Left lung (tissue), 10 donors: ENCODE results near the gene PCP2. TPM values are rescaled to one million over a fixed set of nuclear protein-coding genes. Genes with fewer than 3 reads are reported as not detected.

Source experiments
- ATAC-seq: fragments of 200-7000 bp; cut with Tn5 transposase; one replicate; pipeline ENCODE4 v1.9.1; 2020; ENCODE audit warnings: moderate library complexity
- DNase-seq, 4 donors: peaks; one replicate each; pipeline ENCODE4 v3.0.0-alpha.2; 2013 to 2020
- H3K27ac ChIP-seq, 2 donors: fragments of 200-600 bp; sonication (generic) in 1 of 2; one replicate each; pipeline versions ENCODE4 v1.5.0 to v1.8.0; 2020 to 2021
- H3K27me3 ChIP-seq, 2 donors: fragments of 200-600 bp; sonication (generic) in 1 of 2; one replicate each; pipeline versions ENCODE4 v1.5.0 to v1.8.0; 2020 to 2021
- H3K36me3 ChIP-seq, 2 donors: fragments of 200-600 bp; sonication (generic) in 1 of 2; one replicate each; pipeline versions ENCODE4 v1.5.0 to v1.8.0; 2020 to 2021
- H3K4me1 ChIP-seq, 2 donors: fragments of 200-600 bp; one replicate each; pipeline ENCODE4 v1.8.0; 2021
- H3K4me3 ChIP-seq, 2 donors: fragments of 200-600 bp; sonication (generic) in 1 of 2; one replicate each; pipeline versions ENCODE4 v1.5.0 to v1.8.0; 2020 to 2021; ENCODE audit warnings: mild to moderate bottlenecking in 1 of 2
- H3K9me3 ChIP-seq, 2 donors: fragments of 200-600 bp; sonication (generic) in 1 of 2; one replicate each; pipeline versions ENCODE4 v1.5.0 to v1.8.0; 2020 to 2021
- intact Hi-C, 2 donors: fragments of 100-400 bp; cut with DNase I; formaldehyde crosslinking; loops; one replicate each; pipeline versions ENCODE4 v1.11.2 to v1.14.2; 2022
- polyA plus RNA-seq, 6 donors: library from polyadenylated mRNA; unstranded; fragments of 120-200 nt; gene quantifications; one replicate each; pipeline ENCODE4 v1.2.1, GENCODE V29; 2013; ENCODE audit not compliant: insufficient read length in 6 of 6
- total RNA-seq, 2 donors: library from RNA; stranded (reverse); fragmentation: NEBNext Ultra II Directional; extraction: Animal tissue kit (Norgen Biotek cat#: 25700); gene quantifications; one replicate each; pipeline ENCODE4 v1.2.1, GENCODE V29; 2021
- TF ChIP-seq, protein P1 (sequence below), 2 donors: fragments of 200-600 bp; sonication (generic) in 1 of 2; IDR thresholded peaks; one replicate each; pipeline versions ENCODE4 v1.5.0 to v1.8.0; 2021; ENCODE audit warnings: antibody characterized with exemption in 2 of 2
- donor health status: DM: no; HTN: yes; CAD: no.
- donor health status: DM: no; HTN: no; CAD: no.

Gene PCP2
- total and polyA plus RNA-seq, 8 donors = 0.57 to 1.8 (median 1.5) TPM

DNA sequence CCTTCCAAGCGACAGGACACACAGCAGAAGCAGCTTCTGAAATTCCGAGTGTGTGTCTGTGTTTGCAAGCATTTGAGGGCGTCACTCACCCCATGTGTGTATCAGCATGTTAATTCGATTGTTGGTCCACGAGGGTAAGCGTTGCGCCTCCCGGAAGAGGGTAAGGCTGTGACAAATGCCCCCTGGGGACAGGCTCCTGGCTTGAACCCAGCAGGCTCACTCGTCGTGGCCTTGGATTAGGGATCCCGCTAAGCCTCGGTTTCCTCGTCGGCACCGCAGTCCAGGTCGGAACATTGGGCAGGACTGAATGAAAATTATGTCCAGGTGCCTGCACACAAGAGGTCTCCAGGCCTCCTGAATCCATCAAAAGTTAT lies 2.8 kb upstream of the PCP2 start:
- TF ChIP-seq, protein P1, sequence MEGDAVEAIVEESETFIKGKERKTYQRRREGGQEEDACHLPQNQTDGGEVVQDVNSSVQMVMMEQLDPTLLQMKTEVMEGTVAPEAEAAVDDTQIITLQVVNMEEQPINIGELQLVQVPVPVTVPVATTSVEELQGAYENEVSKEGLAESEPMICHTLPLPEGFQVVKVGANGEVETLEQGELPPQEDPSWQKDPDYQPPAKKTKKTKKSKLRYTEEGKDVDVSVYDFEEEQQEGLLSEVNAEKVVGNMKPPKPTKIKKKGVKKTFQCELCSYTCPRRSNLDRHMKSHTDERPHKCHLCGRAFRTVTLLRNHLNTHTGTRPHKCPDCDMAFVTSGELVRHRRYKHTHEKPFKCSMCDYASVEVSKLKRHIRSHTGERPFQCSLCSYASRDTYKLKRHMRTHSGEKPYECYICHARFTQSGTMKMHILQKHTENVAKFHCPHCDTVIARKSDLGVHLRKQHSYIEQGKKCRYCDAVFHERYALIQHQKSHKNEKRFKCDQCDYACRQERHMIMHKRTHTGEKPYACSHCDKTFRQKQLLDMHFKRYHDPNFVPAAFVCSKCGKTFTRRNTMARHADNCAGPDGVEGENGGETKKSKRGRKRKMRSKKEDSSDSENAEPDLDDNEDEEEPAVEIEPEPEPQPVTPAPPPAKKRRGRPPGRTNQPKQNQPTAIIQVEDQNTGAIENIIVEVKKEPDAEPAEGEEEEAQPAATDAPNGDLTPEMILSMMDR (IDR thresholded peaks at IDR 0.05) = no peak
- Histone ChIP-seq H3K4me1 (peaks cover 0 to 33% of the 10 kb centered on the region in 2 donors), H3K4me3 (peak overlapping the region; percentile 60 to 90), H3K27me3 (peaks cover 0 to 29% of the 10 kb centered on the region in 2 donors), H3K9me3 (no peaks in the 10 kb centered on the region), H3K36me3 (peaks cover 0 to 21% of the 10 kb centered on the region in 2 donors), H3K27ac (peak overlapping the region in 1 of 2 donors; percentile 95)
- DNase-seq = no peak
- intact Hi-C loops = no loop called here
- ATAC-seq = no peak

DNA sequence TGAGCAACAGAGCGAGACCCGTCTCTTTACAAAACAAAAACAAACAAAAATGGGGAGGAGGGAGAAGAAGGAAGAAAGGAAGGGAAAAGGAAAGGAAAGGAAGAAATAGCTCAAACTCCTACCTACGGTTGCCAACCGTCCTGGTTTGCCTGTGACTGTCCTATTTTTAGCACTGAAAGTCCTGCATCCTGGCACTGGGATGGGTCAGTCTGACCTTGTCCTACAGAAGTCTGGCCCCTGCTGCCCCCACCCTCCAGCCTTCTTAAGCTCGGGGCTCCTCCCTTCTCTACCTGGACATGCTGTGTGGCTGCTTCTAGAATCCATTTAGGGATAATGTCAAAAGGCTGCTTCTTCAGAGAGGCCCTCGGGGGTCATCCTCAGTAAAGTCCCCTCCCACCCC lies 2.2 kb upstream of the PCP2 start:
- no peak overlapping the region for H3K4me3 ChIP-seq
- DNase-seq (no peak), ATAC-seq (no peak)
- TF ChIP-seq, protein P1 (IDR thresholded peaks at IDR 0.05) = no peak
- H3K27ac ChIP-seq = no peak overlapping the region
- H3K27me3 ChIP-seq = peaks cover 0 to 29% of the 10 kb centered on the region in 2 donors
- H3K9me3 ChIP-seq = no peaks in the 10 kb centered on the region
- H3K4me1 ChIP-seq = peaks cover 1 to 40% of the 10 kb centered on the region in 2 donors
- intact Hi-C loops = no loop called here
- peaks cover 0 to 17% of the 10 kb centered on the region in 2 donors for H3K36me3 ChIP-seq

DNA sequence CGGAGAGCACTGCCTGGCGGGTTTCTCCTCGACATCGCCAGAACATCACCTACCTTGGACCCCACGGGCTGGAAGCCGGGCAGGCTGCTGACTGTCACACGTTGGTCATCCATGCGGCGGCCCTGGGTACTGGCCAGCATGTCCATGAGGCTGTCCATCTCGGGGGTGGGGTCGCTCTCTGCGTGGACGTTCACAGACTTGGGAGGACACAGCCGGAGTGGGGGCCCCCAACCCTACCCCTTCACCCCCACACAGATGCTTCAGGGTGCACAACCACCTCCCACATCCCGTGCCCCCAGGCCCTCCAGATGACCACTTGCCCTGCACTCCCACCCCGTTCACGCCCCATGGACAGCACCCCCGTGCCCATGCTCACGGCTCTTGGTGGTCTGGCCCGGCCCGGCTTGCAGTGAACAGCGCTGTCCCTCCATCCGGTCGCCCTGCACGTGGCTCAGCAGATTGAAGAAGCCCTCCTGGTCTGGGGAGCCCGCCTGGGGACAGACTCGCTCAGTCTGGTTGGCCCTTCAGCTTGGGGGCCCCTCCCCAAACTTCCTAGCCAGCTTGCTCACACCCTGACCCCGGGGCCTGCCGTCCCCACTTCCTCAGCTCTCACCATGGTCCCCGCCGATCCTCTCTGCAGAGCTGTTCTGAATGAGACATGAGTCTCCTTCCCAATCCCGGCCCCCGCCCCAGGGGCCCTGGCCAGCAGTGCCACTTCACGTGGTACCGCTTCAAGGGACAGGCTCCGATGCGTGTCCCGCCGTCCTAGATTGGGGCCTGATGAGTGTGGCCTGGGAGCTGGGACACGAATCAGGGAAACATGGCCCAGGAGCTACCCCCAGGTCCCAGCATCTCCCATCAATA lies 947 bp downstream of the PCP2 start:
- no peak for ATAC-seq
- no peaks in the 10 kb centered on the region for H3K9me3 ChIP-seq
- TF ChIP-seq, protein P1 (IDR thresholded peaks at IDR 0.05) = no peak
- H3K4me1 ChIP-seq = peaks cover 14 to 41% of the 10 kb centered on the region in 2 donors
- H3K36me3 ChIP-seq = peaks cover 0 to 13% of the 10 kb centered on the region in 2 donors
- DNase-seq = peak in 1 of 4 donors; percentile 74
- no peak overlapping the region for H3K4me3 ChIP-seq
- H3K27ac ChIP-seq = no peak overlapping the region
- intact Hi-C loops = no loop called here
- H3K27me3 ChIP-seq = peaks cover 0 to 23% of the 10 kb centered on the region in 2 donors

DNA sequence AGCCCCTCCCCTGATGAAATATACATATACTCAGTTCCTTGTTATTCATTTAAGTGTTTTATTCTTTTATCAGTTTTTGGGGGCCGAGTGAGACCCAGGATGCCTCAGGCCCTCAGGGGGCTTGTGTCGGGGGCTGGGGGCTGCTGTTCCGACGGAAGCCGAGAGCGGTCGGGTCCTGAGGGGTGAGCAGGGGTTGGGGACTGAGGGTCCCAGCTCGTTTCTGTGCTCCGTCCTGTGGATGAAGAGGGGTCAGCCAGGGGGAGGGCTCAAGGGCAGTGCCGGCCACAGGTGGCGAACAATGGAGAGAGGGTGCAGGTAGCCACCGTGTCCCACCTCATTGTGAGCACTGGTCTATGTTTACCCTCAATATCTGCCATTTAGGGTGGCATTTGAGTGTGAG lies 1.9 kb downstream of the PCP2 start:
- TF ChIP-seq, protein P1 (IDR thresholded peaks at IDR 0.05) = no peak
- no peak overlapping the region for H3K27ac ChIP-seq
- no peaks in the 10 kb centered on the region for H3K9me3 ChIP-seq
- DNase-seq = no peak
- H3K4me3 ChIP-seq = no peak overlapping the region
- intact Hi-C loops = no loop called here
- no peak for ATAC-seq
- H3K27me3 ChIP-seq = peaks cover 0 to 13% of the 10 kb centered on the region in 2 donors
- H3K36me3 ChIP-seq = peaks cover 0 to 21% of the 10 kb centered on the region in 2 donors
- H3K4me1 ChIP-seq = peaks cover 14 to 41% of the 10 kb centered on the region in 2 donors

DNA sequence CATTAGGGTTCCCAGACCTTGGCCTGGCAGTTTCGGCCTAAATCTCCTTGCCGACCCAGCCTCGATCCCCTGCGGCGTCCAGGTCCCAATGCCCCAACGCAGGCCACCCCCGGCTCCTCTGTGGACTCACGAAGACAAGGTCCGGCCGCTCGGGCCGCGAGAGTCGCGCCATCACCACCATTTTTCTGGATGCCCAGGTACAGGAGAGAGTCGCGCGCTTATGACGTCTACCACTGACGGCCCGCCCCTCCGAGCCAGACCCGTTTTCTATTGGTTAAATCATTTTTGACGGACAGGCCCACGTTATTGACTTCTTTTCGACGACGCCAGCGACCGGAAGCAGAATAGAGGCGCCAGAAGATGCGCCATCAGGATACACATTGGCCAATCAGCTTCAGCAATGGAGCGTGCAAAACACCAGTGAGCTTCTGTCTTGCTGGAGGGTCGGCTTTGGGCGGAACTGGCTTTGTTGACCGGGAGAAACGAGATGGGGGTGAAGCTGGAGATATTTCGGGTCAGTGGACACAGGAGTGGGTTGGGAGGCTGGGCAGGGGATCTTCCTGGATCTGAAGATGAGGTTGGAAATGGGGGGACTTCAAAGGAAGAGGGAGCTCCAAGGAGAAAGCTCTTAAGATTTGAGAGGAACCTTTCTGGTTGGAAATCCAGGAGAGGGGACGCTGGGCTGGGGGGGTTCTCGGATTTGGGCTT lies 4.0 kb downstream of the PCP2 start, which contains the start of the genes PET100 and XAB2:
PET100 (plus strand) TSS at position 447 of the 708 bp plus-strand sequence; CDS start at position 488, 41 bp downstream.
XAB2 (minus strand) TSS at position 199 of the 708 bp plus-strand sequence; CDS start at position 181, 18 bp downstream.
- H3K27me3 ChIP-seq = no peaks in the 10 kb centered on the region
- peaks cover 0 to 42% of the 10 kb centered on the region in 2 donors for H3K36me3 ChIP-seq
- H3K9me3 ChIP-seq = no peaks in the 10 kb centered on the region
- intact Hi-C loops = no loop called here
- ATAC-seq = peak; percentile 99
- peaks cover 14 to 33% of the 10 kb centered on the region in 2 donors for H3K4me1 ChIP-seq
- TF ChIP-seq, protein P1 (IDR thresholded peaks at IDR 0.05) = no peak
- H3K27ac ChIP-seq = peak within 1 kb of the TSS; percentile 65 to 86
- H3K4me3 ChIP-seq = peak within 1 kb of the TSS; percentile 75 to 96
- DNase-seq = peak; percentile 92 to 99 (median 98)
